WERI-Rb-1 (cell line): ENCODE measurements around the gene TMEM132C.
A peak's percentile ranks its signal among the peaks of the same experiment; 100 is the strongest.

Experiments used
- DNase-seq: peaks from one replicate; pipeline ENCODE4 v3.0.0-alpha.2; 2020
- H3K27ac ChIP-seq: fragments of 250-450 bp; sonication (Bioruptor Pico); 2 replicates; pipeline ENCODE4 v1.5.1; 2020; ENCODE audit warnings: mild to moderate bottlenecking, moderate library complexity
- H3K27me3 ChIP-seq: fragments of 250-450 bp; sonication (Bioruptor Pico); 2 replicates; pipeline ENCODE4 v1.5.1; 2021; ENCODE audit warnings: mild to moderate bottlenecking, low read depth, moderate library complexity; ENCODE audit not compliant: insufficient read depth, severe bottlenecking
- H3K36me3 ChIP-seq: fragments of 250-450 bp; sonication (Bioruptor Pico); 2 replicates; pipeline ENCODE4 v1.5.1; 2020; ENCODE audit warnings: mild to moderate bottlenecking, moderate library complexity
- H3K4me3 ChIP-seq: 2 replicates; pipeline ENCODE4 v1.5.1; 2011; ENCODE audit warnings: low read depth, mild to moderate bottlenecking, control low read depth, low read length
- H3K9me3 ChIP-seq: fragments of 250-450 bp; sonication (Bioruptor Pico); 2 replicates; pipeline ENCODE4 v1.5.1; 2021; ENCODE audit warnings: mild to moderate bottlenecking, moderate library complexity; ENCODE audit not compliant: severe bottlenecking
- TF ChIP-seq, protein P1 (sequence below): IDR thresholded peaks from 2 replicates; pipeline ENCODE4 v1.5.1; 2011; ENCODE audit warnings: low read depth, mild to moderate bottlenecking, control low read depth, inconsistent platforms, low read length

Gene TMEM132C

DNA sequence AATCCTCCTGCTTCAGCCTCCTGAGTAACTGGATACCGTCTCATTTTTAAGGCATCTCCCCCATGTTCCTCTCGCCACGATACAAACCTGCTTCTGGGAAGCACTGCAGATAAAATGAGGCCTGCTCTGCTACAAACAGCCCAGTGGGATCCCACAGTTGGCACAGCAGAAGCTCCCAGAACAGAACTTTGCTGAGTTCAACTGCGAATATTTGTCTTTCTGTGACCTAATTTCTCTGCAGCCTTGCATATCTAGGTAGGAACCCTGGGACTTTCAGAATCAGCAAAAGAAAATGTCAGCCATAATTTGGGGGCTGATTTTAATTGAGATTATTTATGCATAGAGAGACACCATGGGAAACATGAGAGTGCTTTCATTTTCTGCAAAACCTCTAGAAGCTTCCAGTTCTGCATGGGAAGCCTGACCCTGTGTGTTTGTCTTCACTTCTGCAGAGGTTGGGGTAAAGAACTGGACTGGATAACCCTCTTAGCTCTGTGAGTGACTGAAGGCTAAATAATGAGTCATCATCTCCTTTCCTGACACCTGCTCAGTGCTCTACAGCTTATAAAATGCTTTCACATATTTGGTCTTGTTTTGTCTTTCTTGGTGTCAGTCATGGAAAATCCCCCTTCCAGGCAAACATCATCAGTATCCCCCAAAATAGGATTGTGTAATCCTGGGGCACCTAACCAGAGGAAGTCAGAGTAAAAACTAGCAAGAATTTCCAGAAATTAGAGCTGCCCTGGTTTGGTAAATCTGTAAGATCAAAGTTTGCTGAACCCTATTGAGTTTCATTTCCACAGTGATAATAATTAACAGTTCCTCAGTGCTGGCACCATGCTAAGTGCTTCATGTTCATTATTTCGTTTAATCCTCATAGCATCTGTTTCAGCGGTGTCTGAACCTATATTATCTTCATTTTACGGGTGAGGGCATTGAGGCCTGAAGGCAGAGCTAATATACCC lies 371.0 kb downstream of the TMEM132C start:
- TF ChIP-seq, protein P1, sequence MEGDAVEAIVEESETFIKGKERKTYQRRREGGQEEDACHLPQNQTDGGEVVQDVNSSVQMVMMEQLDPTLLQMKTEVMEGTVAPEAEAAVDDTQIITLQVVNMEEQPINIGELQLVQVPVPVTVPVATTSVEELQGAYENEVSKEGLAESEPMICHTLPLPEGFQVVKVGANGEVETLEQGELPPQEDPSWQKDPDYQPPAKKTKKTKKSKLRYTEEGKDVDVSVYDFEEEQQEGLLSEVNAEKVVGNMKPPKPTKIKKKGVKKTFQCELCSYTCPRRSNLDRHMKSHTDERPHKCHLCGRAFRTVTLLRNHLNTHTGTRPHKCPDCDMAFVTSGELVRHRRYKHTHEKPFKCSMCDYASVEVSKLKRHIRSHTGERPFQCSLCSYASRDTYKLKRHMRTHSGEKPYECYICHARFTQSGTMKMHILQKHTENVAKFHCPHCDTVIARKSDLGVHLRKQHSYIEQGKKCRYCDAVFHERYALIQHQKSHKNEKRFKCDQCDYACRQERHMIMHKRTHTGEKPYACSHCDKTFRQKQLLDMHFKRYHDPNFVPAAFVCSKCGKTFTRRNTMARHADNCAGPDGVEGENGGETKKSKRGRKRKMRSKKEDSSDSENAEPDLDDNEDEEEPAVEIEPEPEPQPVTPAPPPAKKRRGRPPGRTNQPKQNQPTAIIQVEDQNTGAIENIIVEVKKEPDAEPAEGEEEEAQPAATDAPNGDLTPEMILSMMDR, result no peak
- no peak for DNase-seq
- no peaks in the 10 kb centered on the region for H3K36me3 ChIP-seq
- no peaks in the 10 kb centered on the region for H3K27me3 ChIP-seq
- peaks cover 2% of the 10 kb centered on the region for H3K9me3 ChIP-seq
- peak overlapping the region; percentile 67 for H3K27ac ChIP-seq
- no peak overlapping the region for H3K4me3 ChIP-seq

DNA sequence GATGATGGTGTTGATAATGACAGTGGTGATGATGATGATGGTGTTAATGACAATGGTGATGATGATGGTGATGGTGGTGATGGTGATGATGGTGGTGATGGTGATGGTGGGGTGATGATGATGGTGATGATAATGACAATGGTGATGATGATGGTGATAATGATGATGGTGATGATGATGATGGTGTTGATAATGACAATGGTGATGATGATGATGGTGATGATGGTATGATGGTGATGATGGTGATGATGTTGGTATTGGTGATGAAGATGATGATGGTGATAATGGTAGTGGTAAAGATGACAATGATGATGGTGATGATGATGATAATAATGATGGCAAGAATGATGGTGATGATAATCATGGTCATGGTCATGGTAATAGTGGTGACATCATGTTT lies 372.1 kb downstream of the TMEM132C start:
- no peak overlapping the region for H3K4me3 ChIP-seq
- DNase-seq, result no peak
- no peaks in the 10 kb centered on the region for H3K9me3 ChIP-seq
- TF ChIP-seq, protein P1, result no peak
- no peak overlapping the region for H3K27ac ChIP-seq
- H3K27me3 ChIP-seq, result no peaks in the 10 kb centered on the region
- H3K36me3 ChIP-seq, result no peaks in the 10 kb centered on the region

DNA sequence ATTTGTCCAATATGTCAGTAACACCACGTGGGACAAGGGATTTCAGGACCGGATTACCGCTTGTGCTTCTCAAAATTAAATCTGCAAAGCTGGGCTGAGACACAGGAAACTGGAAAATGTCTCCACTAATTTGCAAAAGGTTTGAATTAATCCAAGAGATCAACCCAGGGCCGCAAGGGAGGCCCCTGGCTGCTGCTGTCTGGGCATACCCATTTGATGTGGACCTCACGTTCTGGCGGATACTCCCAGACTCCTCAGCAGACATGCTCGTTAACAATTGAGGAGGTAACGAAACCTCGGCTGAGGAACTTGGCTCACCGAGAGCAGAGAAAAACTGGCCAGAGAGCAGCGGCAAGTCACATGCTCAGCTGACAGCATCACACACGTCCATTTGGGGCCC lies 376.2 kb downstream of the TMEM132C start:
- TF ChIP-seq, protein P1, result no peak
- H3K27ac ChIP-seq, result peak overlapping the region; percentile 73
- no peaks in the 10 kb centered on the region for H3K27me3 ChIP-seq
- no peaks in the 10 kb centered on the region for H3K36me3 ChIP-seq
- DNase-seq, result peak; percentile 88
- H3K4me3 ChIP-seq, result peak overlapping the region; percentile 34
- H3K9me3 ChIP-seq, result no peaks in the 10 kb centered on the region

DNA sequence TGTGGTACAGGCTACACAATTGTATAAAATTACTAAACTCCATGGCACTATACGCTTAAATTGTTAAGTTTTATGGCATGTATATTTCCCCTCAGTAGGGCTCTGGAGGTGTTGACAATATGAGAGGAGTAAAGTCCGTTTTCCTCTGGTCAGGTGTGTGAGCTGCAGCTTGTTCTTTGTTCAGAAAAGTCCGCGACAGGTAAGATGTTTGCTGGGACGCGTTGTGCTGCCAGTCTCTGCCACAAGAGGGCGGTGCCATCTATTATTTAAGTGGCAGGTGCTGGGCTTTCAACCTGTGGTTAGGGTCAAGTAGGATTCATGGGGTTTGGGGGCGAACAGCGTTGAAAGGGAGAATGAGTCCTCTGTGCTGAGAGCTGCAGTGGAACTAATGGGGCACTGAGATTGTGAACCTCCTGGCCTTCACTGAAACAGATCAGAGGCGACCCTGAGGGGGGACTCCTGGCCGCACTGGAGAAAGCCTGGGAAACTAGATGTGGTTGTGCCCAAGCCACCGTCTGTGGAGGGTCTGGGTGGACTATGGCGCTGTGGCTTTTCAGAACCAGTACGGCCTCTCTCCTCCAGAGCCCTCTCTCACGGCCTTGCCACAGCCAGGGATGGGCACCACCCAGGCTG lies 377.8 kb downstream of the TMEM132C start:
- H3K9me3 ChIP-seq, result no peaks in the 10 kb centered on the region
- H3K27me3 ChIP-seq, result no peaks in the 10 kb centered on the region
- H3K36me3 ChIP-seq, result no peaks in the 10 kb centered on the region
- no peak overlapping the region for H3K4me3 ChIP-seq
- TF ChIP-seq, protein P1, result peak; percentile 83
- peak; percentile 80 for DNase-seq
- no peak overlapping the region for H3K27ac ChIP-seq

DNA sequence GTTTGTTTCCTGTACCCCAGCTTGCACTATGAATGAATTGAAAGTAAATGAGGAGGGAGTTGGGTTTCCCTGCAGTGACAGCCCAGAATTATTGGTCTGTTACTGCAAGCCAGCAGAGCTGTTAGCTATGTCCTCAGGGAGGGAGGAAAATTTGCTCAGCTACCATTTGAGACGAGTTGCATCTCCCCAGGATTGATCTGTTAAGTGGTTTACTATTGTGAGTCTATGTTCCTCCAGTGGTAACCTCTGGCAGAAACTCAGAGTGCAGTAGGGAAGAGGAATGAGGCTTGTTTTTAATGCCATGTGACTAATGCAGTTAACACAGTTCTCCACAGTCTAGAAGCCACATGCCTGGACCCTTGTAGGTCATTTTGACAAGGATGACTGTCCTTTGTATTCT lies 382.9 kb downstream of the TMEM132C start:
- DNase-seq, result no peak
- Histone ChIP-seq H3K4me3 (no peak overlapping the region), H3K27ac (no peak overlapping the region), H3K36me3 (no peaks in the 10 kb centered on the region), H3K9me3 (no peaks in the 10 kb centered on the region), H3K27me3 (no peaks in the 10 kb centered on the region)
- TF ChIP-seq, protein P1, result no peak
